IPS DF 4.7 (cell line): ENCODE data around the gene ATXN1.

Source experiments
- DNase-seq: peaks from one replicate; pipeline ENCODE4 v3.0.0-alpha.2; 2013; ENCODE audit warnings: low spot score; ENCODE audit errors: extremely low read depth

ATXN1 gene

GRCh38 chr6:16450821-16451220 lies 310.4 kb downstream of the ATXN1 start:
- DNase-seq = no peak

- DNase-seq = no peak
These were observed 311.0 kb downstream of the ATXN1 start for GRCh38 chr6:16450285-16450684.

GRCh38 chr6:16446273-16446672 lies 315.0 kb downstream of the ATXN1 start:
- DNase-seq = no peak

- DNase-seq = no peak
These were observed 319.2 kb downstream of the ATXN1 start for GRCh38 chr6:16442031-16442430.

GRCh38 chr6:16441262-16441661 lies 320.0 kb downstream of the ATXN1 start:
- DNase-seq = no peak

DNA sequence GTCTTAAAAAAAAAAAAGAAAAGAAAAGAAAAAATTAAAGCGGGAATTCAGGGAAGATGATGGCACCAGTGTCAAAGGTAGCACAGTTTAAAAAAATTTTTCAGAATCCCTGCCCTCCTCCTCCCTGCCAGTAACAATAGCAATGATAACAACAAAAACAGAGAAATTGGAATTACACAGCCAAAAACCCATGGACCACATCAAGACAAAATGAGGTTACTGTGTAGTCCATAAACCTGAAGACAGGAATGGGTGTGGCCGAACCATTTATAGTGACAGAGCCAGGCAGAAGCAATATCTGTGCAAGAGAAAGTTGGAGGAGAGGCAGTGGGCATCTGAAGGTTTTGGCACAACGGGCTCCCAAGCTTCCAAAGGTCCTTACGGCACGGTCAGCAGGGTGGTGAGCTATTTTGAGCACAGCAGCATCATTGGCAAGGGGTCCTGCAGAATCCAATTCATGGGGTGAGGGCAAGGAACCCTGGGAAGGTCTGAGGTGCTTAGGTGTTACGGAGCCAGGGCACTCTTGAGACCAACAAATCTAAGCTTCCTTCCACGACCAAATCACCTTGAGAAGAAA lies 320.5 kb downstream of the ATXN1 start:
- no peak for DNase-seq

- no peak for DNase-seq
These were observed 322.3 kb downstream of the ATXN1 start for GRCh38 chr6:16438718-16439591.

DNA sequence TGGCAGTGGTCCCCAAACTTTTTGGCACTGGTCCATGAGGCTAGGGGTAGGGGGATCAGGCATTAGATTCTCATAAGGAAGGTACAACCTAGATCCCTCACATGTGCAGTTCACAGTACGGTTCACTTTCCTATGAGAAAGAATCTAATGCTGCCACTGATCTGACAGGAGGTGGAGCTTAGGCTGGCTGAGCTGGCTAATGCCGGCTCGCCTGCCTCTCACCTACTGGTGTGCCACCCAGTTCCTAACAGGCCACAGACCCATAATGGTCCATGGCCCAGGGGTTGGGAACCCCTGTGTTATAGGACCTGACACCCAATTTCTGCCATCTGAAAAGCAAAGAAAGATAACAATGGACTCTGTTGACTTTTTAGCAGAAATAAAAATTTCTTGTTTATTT lies 323.3 kb downstream of the ATXN1 start:
- no peak for DNase-seq

DNA sequence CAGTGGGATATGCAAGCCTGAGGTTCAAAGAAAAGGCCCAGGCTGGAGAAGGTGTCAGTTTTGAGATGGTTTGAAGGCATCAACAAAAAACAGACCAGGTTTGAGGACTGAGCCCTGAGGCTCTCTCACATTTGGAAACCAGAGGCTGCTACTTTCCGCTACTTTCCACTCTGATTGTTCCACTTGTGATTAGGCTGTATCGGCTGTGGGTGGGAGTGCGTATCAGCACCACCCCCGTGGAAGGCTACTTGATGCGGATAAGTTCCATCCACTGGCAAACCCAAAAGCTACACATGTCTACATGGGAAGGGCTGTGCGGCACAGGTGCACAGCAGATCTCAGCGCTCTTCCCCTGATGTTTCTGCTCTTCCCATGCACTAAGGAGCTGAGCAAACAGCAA lies 324.2 kb downstream of the ATXN1 start:
- DNase-seq = no peak

GRCh38 chr6:16436550-16436949 lies 324.7 kb downstream of the ATXN1 start:
- DNase-seq = no peak

GRCh38 chr6:16434885-16435284 lies 326.4 kb downstream of the ATXN1 start:
- no peak for DNase-seq

GRCh38 chr6:16433338-16433890 lies 327.8 kb downstream of the ATXN1 start:
- no peak for DNase-seq

- DNase-seq = no peak
These were observed 328.9 kb downstream of the ATXN1 start for GRCh38 chr6:16432075-16433032.

GRCh38 chr6:16431106-16431505 lies 330.2 kb downstream of the ATXN1 start:
- no peak for DNase-seq

DNA sequence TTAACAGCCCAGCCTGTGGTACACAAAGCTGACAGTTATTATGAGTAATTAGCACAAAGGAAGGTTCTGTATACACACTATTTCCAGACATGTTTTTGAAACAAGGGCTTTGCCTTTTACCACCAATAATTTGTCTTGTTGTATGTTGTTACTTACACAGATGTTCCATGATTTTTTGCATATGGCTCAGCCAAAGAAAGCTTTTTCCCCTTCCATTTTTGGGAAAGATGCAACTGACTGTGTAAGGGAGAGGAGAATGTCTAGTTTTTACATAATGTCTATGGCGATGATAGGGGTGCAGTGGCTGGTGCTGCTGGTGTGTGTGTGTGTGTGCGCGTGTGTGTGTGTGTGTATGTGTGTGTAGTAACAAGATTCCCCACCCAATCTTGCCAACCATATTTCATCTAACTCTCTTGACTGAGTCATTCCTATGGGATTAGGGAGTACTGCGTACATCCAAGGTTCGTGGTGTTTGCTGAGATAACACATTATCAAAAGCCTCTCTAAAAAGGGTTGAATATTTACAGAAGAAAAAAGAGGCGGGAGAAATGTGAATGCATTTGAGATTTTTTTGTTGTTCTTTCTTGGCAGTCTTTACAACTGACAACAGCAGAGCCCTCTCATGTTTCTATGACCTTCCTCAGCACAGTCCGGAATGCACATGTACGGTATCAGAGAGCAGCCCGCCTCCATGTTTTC lies 330.7 kb downstream of the ATXN1 start:
- no peak for DNase-seq

- DNase-seq = no peak
These were observed 331.6 kb downstream of the ATXN1 start for GRCh38 chr6:16429669-16430068.

GRCh38 chr6:16427124-16427523 lies 334.1 kb downstream of the ATXN1 start:
- no peak for DNase-seq

- DNase-seq = no peak
These were observed 335.2 kb downstream of the ATXN1 start for GRCh38 chr6:16425881-16426615.

GRCh38 chr6:16421462-16421960 lies 339.7 kb downstream of the ATXN1 start:
- DNase-seq = no peak
